Measurements from ENCODE around the gene ULBP1.
"Not testable (repeated sequence)": the region's sequence is repeated elsewhere in the genome, so short reads cannot be mapped to it uniquely, and the experiment has no call there.

DNA sequence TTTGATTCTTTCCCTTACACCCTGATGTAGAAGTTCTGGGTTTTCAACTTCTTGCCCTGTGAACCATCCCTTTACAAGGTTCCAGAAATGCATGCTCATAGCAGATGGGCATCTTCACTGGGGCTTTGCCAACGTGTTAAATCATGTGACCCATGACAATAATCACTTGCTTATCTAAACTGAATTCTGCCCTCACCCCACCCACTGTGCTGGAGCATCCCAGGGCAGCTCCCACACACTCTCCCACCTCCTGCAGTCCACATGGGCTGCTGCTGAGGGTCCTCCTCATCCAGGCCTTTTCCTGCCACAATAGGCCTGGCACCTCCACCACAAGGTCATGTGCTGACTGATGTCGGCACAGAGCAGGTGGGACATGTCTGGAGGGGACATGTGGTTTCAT, 4.3 kb downstream of the ULBP1 start:
- TF ChIP-seq, protein P1, sequence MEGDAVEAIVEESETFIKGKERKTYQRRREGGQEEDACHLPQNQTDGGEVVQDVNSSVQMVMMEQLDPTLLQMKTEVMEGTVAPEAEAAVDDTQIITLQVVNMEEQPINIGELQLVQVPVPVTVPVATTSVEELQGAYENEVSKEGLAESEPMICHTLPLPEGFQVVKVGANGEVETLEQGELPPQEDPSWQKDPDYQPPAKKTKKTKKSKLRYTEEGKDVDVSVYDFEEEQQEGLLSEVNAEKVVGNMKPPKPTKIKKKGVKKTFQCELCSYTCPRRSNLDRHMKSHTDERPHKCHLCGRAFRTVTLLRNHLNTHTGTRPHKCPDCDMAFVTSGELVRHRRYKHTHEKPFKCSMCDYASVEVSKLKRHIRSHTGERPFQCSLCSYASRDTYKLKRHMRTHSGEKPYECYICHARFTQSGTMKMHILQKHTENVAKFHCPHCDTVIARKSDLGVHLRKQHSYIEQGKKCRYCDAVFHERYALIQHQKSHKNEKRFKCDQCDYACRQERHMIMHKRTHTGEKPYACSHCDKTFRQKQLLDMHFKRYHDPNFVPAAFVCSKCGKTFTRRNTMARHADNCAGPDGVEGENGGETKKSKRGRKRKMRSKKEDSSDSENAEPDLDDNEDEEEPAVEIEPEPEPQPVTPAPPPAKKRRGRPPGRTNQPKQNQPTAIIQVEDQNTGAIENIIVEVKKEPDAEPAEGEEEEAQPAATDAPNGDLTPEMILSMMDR (IDR thresholded peaks at IDR 0.05) = not testable (repeated sequence)
- not testable (repeated sequence) for TF ChIP-seq POLR2A (IDR thresholded peaks at IDR 0.05)

Measured in testis (tissue), 2 donors.